HEK293 (cell line): Measurements from ENCODE around the gene PLOD3.

ENCODE experiments used
- ATF2 ChIP-seq: fragments of 450-650 bp; formaldehyde crosslinking; IDR thresholded peaks from 2 replicates; pipeline ENCODE4 v1.5.1; 2016; ENCODE audit warnings: missing biosample characterization, missing genetic modification characterization, low read depth
- ELK4 ChIP-seq: IDR thresholded peaks from 2 replicates; pipeline ENCODE4 v1.6.1; 2011; ENCODE audit warnings: mild to moderate bottlenecking, low read depth, low read length, borderline replicate concordance
- GFI1B ChIP-seq: fragments of 450-650 bp; formaldehyde crosslinking; IDR thresholded peaks from 2 replicates; pipeline ENCODE4 v1.5.1; 2016; ENCODE audit warnings: missing biosample characterization, missing genetic modification characterization
- HOXA7 ChIP-seq: sonication (generic); formaldehyde crosslinking; IDR thresholded peaks from 2 replicates; pipeline ENCODE4 v1.8.1; 2022; ENCODE audit warnings: missing genetic modification reagents, borderline replicate concordance
- KLF10 ChIP-seq: fragments of 450-650 bp; IDR thresholded peaks from 2 replicates; pipeline ENCODE4 v1.5.1; 2018; ENCODE audit warnings: missing biosample characterization, mild to moderate bottlenecking, missing genetic modification characterization
- KLF16 ChIP-seq: fragments of 450-650 bp; formaldehyde crosslinking; IDR thresholded peaks from 2 replicates; pipeline ENCODE4 v1.5.1; 2017; ENCODE audit warnings: missing biosample characterization, missing genetic modification characterization
- KLF17 ChIP-seq: fragments of 450-650 bp; formaldehyde crosslinking; IDR thresholded peaks from 2 replicates; pipeline ENCODE4 v1.5.1; 2016; ENCODE audit warnings: missing biosample characterization, missing genetic modification characterization
- KLF9 ChIP-seq: fragments of 450-650 bp; formaldehyde crosslinking; IDR thresholded peaks from 2 replicates; pipeline ENCODE4 v1.5.1; 2016; ENCODE audit warnings: missing biosample characterization, missing genetic modification characterization, low read depth
- PRDM1 ChIP-seq: fragments of 450-650 bp; formaldehyde crosslinking; IDR thresholded peaks from 2 replicates; pipeline ENCODE4; 2016; ENCODE audit warnings: missing biosample characterization, missing genetic modification characterization
- SALL2 ChIP-seq: fragments of 450-650 bp; formaldehyde crosslinking; IDR thresholded peaks from 2 replicates; pipeline ENCODE4 v1.5.0; 2017; ENCODE audit warnings: missing biosample characterization, mild to moderate bottlenecking, missing genetic modification characterization, borderline replicate concordance
- SCRT1 ChIP-seq: fragments of 450-650 bp; formaldehyde crosslinking; IDR thresholded peaks from 2 replicates; pipeline ENCODE4 v1.5.1; 2016; ENCODE audit warnings: missing biosample characterization, missing genetic modification characterization, borderline replicate concordance
- YY1 ChIP-seq: fragments of 450-650 bp; formaldehyde crosslinking; IDR thresholded peaks from 2 replicates; pipeline ENCODE4 v1.5.1; 2018; ENCODE audit warnings: missing biosample characterization, missing genetic modification characterization
- ZBTB7A ChIP-seq: fragments of 450-650 bp; formaldehyde crosslinking; IDR thresholded peaks from 2 replicates; pipeline ENCODE4 v1.5.1; 2016; ENCODE audit warnings: low read depth, missing biosample characterization, missing genetic modification characterization
- ZEB2 ChIP-seq: fragments of 450-650 bp; formaldehyde crosslinking; IDR thresholded peaks from 2 replicates; pipeline ENCODE4 v1.5.1; 2016; ENCODE audit warnings: missing biosample characterization, missing genetic modification characterization
- ZFHX2 ChIP-seq: fragments of 450-650 bp; formaldehyde crosslinking; conservative IDR thresholded peaks from 2 replicates; pipeline ENCODE4 v1.5.1; 2016; ENCODE audit warnings: missing biosample characterization, missing genetic modification characterization
- ZFP37 ChIP-seq: fragments of 450-650 bp; formaldehyde crosslinking; IDR thresholded peaks from 2 replicates; pipeline ENCODE4 v1.5.1; 2016; ENCODE audit warnings: missing biosample characterization, missing genetic modification characterization
- ZNF121 ChIP-seq: fragments of 450-650 bp; formaldehyde crosslinking; IDR thresholded peaks from 2 replicates; pipeline ENCODE4 v1.5.1; 2016; ENCODE audit warnings: missing biosample characterization, missing genetic modification characterization
- ZNF138 ChIP-seq: fragments of 450-650 bp; formaldehyde crosslinking; IDR thresholded peaks from 2 replicates; pipeline ENCODE4 v1.5.1; 2016; ENCODE audit warnings: missing biosample characterization, missing genetic modification characterization, borderline replicate concordance
- ZNF146 ChIP-seq: fragments of 450-650 bp; formaldehyde crosslinking; IDR thresholded peaks from 2 replicates; pipeline ENCODE4 v1.5.1; 2016; ENCODE audit warnings: missing biosample characterization, missing genetic modification characterization
- ZNF155 ChIP-seq: fragments of 450-650 bp; formaldehyde crosslinking; IDR thresholded peaks from 2 replicates; pipeline ENCODE4 v1.5.1; 2016; ENCODE audit warnings: missing biosample characterization, missing genetic modification characterization
- ZNF18 ChIP-seq: fragments of 450-650 bp; formaldehyde crosslinking; IDR thresholded peaks from 2 replicates; pipeline ENCODE4 v1.5.1; 2016; ENCODE audit warnings: missing biosample characterization, missing genetic modification characterization
- ZNF184 ChIP-seq: fragments of 450-650 bp; IDR thresholded peaks from 2 replicates; pipeline ENCODE4 v1.5.1; 2018; ENCODE audit warnings: missing biosample characterization, mild to moderate bottlenecking, missing genetic modification characterization
- ZNF202 ChIP-seq: fragments of 450-650 bp; formaldehyde crosslinking; IDR thresholded peaks from 2 replicates; pipeline ENCODE4 v1.5.1; 2016; ENCODE audit warnings: missing biosample characterization, missing genetic modification characterization, borderline replicate concordance
- ZNF266 ChIP-seq: fragments of 450-650 bp; formaldehyde crosslinking; IDR thresholded peaks from 2 replicates; pipeline ENCODE4 v1.5.1; 2016; ENCODE audit warnings: missing biosample characterization, missing genetic modification characterization, low read depth
- ZNF302 ChIP-seq: fragments of 450-650 bp; formaldehyde crosslinking; IDR thresholded peaks from 2 replicates; pipeline ENCODE4 v1.5.1; 2016; ENCODE audit warnings: missing biosample characterization, missing genetic modification characterization, low read depth
- ZNF335 ChIP-seq: fragments of 450-650 bp; formaldehyde crosslinking; conservative IDR thresholded peaks from 2 replicates; pipeline ENCODE4 v1.5.1; 2016; ENCODE audit warnings: missing biosample characterization, missing genetic modification characterization
- ZNF341 ChIP-seq: fragments of 450-650 bp; formaldehyde crosslinking; IDR thresholded peaks from 2 replicates; pipeline ENCODE4; 2016; ENCODE audit warnings: low read depth, missing biosample characterization, missing genetic modification characterization
- ZNF354C ChIP-seq: fragments of 450-650 bp; formaldehyde crosslinking; IDR thresholded peaks from 2 replicates; pipeline ENCODE4 v1.5.1; 2016; ENCODE audit warnings: missing biosample characterization, missing genetic modification characterization, low read depth, borderline replicate concordance
- ZNF366 ChIP-seq: fragments of 450-650 bp; formaldehyde crosslinking; conservative IDR thresholded peaks from 2 replicates; pipeline ENCODE4 v1.5.1; 2016; ENCODE audit warnings: missing biosample characterization, missing genetic modification characterization
- ZNF610 ChIP-seq: fragments of 450-650 bp; formaldehyde crosslinking; IDR thresholded peaks from 2 replicates; pipeline ENCODE4 v1.5.1; 2016; ENCODE audit warnings: missing biosample characterization, missing genetic modification characterization, borderline replicate concordance
- ZNF621 ChIP-seq: fragments of 450-650 bp; formaldehyde crosslinking; IDR thresholded peaks from 2 replicates; pipeline ENCODE4 v1.5.1; 2017; ENCODE audit warnings: missing biosample characterization, missing genetic modification characterization
- ZNF626 ChIP-seq: fragments of 450-650 bp; sonication (Bioruptor Pico); formaldehyde crosslinking; IDR thresholded peaks from 2 replicates; pipeline ENCODE4 v1.5.1; 2018; ENCODE audit warnings: missing biosample characterization, missing genetic modification characterization, inconsistent platforms
- ZNF629 ChIP-seq: fragments of 450-650 bp; formaldehyde crosslinking; IDR thresholded peaks from 2 replicates; pipeline ENCODE4 v1.5.1; 2017; ENCODE audit warnings: missing biosample characterization, missing genetic modification characterization
- ZNF639 ChIP-seq: fragments of 450-650 bp; formaldehyde crosslinking; IDR thresholded peaks from 2 replicates; pipeline ENCODE4 v1.5.1; 2016; ENCODE audit warnings: missing biosample characterization, missing genetic modification characterization
- ZNF660 ChIP-seq: fragments of 450-650 bp; IDR thresholded peaks from 2 replicates; pipeline ENCODE4 v1.5.1; 2018; ENCODE audit warnings: missing biosample characterization, mild to moderate bottlenecking, missing genetic modification characterization
- ZNF843 ChIP-seq: fragments of 450-650 bp; formaldehyde crosslinking; IDR thresholded peaks from 2 replicates; pipeline ENCODE4 v1.5.1; 2016; ENCODE audit warnings: missing biosample characterization, missing genetic modification characterization

PLOD3 gene

GRCh38 chr7:101173752-101174244, 43.6 kb downstream of the PLOD3 start (continued):
- TF ChIP-seq ZNF18 (tag by site-specific recombination) (no peak), ZNF621 (tag by site-specific recombination) (no peak), KLF16 (tag by site-specific recombination) (no peak), ZNF843 (tag by site-specific recombination) (no peak), ZNF121 (tag by site-specific recombination) (peak; percentile 89), ZFHX2 (tag by site-specific recombination) (no peak), ZNF202 (no peak), GFI1B (tag by site-specific recombination) (no peak), SCRT1 (tag by site-specific recombination) (no peak), ZNF341 (tag by site-specific recombination) (peak; percentile 84), HOXA7 (no peak), ZFP37 (tag by site-specific recombination) (no peak; the same call in 1 of the 2 replicates), ZBTB7A (tag by site-specific recombination) (no peak), ZNF138 (tag by site-specific recombination) (no peak), ZNF626 (tag by site-specific recombination) (no peak), ZNF639 (tag by site-specific recombination) (0 out of 2 replicates have a peak, but pooled peaks have one; percentile 35), ZNF366 (no peak), ZNF184 (0 out of 2 replicates have a peak, but pooled peaks have one; percentile 61), ZNF335 (tag by site-specific recombination) (peak; percentile 84), ZNF146 (tag by site-specific recombination) (no peak), ZNF266 (tag by site-specific recombination) (no peak), KLF10 (0 out of 2 replicates have a peak, but pooled peaks have one; percentile 48), KLF17 (tag by site-specific recombination) (no peak; the same call in 1 of the 2 replicates), KLF9 (tag by site-specific recombination) (peak; percentile 91), ZNF302 (no peak), ELK4 (no peak), ZEB2 (tag by site-specific recombination) (0 out of 2 replicates have a peak, but pooled peaks have one; percentile 9), ZNF155 (tag by site-specific recombination) (no peak), ZNF660 (tag by site-specific recombination) (0 out of 2 replicates have a peak, but pooled peaks have one; percentile 8), SALL2 (tag by site-specific recombination) (no peak), PRDM1 (tag by site-specific recombination) (no peak), YY1 (tag by site-specific recombination) (no peak), ATF2 (no peak), ZNF629 (tag by site-specific recombination) (peak; percentile 53), ZNF610 (peak; percentile 35; the same call in 1 of the 2 replicates), ZNF354C (tag by site-specific recombination) (0 out of 2 replicates have a peak, but pooled peaks have one; percentile 17)
